Stimulated activated memory B cell treated with anti-CD40 and anti-IgM and Interleukin-4, amounts not matched to agents 10 μg/mL and 1 μg/mL and 100 μg/mL, for 72 hours (primary cell): ENCODE data around the gene NUDT8.
A peak's percentile ranks its signal among the peaks of the same experiment; 100 is the strongest.
"Not testable (repeated sequence)": the region's sequence is repeated elsewhere in the genome, so short reads cannot be mapped to it uniquely, and the experiment has no call there.

Source experiments
- ATAC-seq: fragments of 150-1000 bp; cut with Tn5 transposase; 2 replicates; pipeline ENCODE4 v1.10.0; 2021
- H3K27ac Mint-ChIP-seq: one replicate; pipeline ENCODE4 v1.8.0; 2022; ENCODE audit warnings: mild to moderate bottlenecking, mixed read lengths
- H3K27me3 Mint-ChIP-seq: one replicate; pipeline ENCODE4 v1.8.0; 2022; ENCODE audit warnings: mixed read lengths
- H3K36me3 Mint-ChIP-seq: one replicate; pipeline ENCODE4 v1.8.0; 2022; ENCODE audit warnings: mixed read lengths
- H3K4me1 Mint-ChIP-seq: one replicate; pipeline ENCODE4 v1.8.0; 2022; ENCODE audit warnings: mixed read lengths
- H3K4me3 Mint-ChIP-seq: one replicate; pipeline ENCODE4 v1.8.0; 2022; ENCODE audit warnings: mild to moderate bottlenecking, moderate library complexity, mixed read lengths
- H3K9me3 Mint-ChIP-seq: one replicate; pipeline ENCODE4 v1.8.0; 2022; ENCODE audit warnings: mixed read lengths

Gene NUDT8

GRCh38 chr11:67664213-67664585 lies 34.5 kb upstream of the NUDT8 start:
- ATAC-seq, result no peak

GRCh38 chr11:67663532-67664212 lies 33.9 kb upstream of the NUDT8 start:
- H3K4me3 Mint-ChIP-seq, result no peak overlapping the region

More at GRCh38 chr11:67664213-67664585, 34.5 kb upstream of the NUDT8 start:
- Mint-ChIP-seq H3K36me3 (no peaks in the 10 kb centered on the region), H3K9me3 (no peaks in the 10 kb centered on the region), H3K4me3 (no peak overlapping the region), H3K27me3 (peaks cover 5% of the 10 kb centered on the region), H3K27ac (no peak overlapping the region), H3K4me1 (peaks cover 6% of the 10 kb centered on the region)

GRCh38 chr11:67662835-67663531 lies 33.2 kb upstream of the NUDT8 start:
- ATAC-seq, result no peak
- no peaks in the 10 kb centered on the region for H3K9me3 Mint-ChIP-seq
- H3K4me3 Mint-ChIP-seq, result no peak overlapping the region
- peaks cover 5% of the 10 kb centered on the region for H3K27me3 Mint-ChIP-seq
- no peak overlapping the region for H3K27ac Mint-ChIP-seq
- no peaks in the 10 kb centered on the region for H3K36me3 Mint-ChIP-seq
- peaks cover 14% of the 10 kb centered on the region for H3K4me1 Mint-ChIP-seq

More at GRCh38 chr11:67663532-67664212, 33.9 kb upstream of the NUDT8 start:
- Mint-ChIP-seq H3K4me1 (peaks cover 12% of the 10 kb centered on the region), H3K27me3 (peaks cover 5% of the 10 kb centered on the region), H3K36me3 (no peaks in the 10 kb centered on the region), H3K27ac (no peak overlapping the region), H3K9me3 (no peaks in the 10 kb centered on the region)
- ATAC-seq, result no peak

GRCh38 chr11:67662142-67662834 lies 32.6 kb upstream of the NUDT8 start:
- H3K9me3 Mint-ChIP-seq, result no peaks in the 10 kb centered on the region
- H3K4me3 Mint-ChIP-seq, result no peak overlapping the region
- no peak overlapping the region for H3K27ac Mint-ChIP-seq
- no peak for ATAC-seq
- H3K27me3 Mint-ChIP-seq, result peaks cover 5% of the 10 kb centered on the region
- peaks cover 13% of the 10 kb centered on the region for H3K4me1 Mint-ChIP-seq
- no peaks in the 10 kb centered on the region for H3K36me3 Mint-ChIP-seq

GRCh38 chr11:67660752-67661151 lies 31.0 kb upstream of the NUDT8 start:
- not testable (repeated sequence) for H3K36me3 Mint-ChIP-seq, H3K27ac Mint-ChIP-seq, ATAC-seq, H3K4me3 Mint-ChIP-seq, H3K27me3 Mint-ChIP-seq, H3K9me3 Mint-ChIP-seq, H3K4me1 Mint-ChIP-seq

- H3K27ac Mint-ChIP-seq, H3K36me3 Mint-ChIP-seq, H3K4me3 Mint-ChIP-seq, H3K27me3 Mint-ChIP-seq, H3K9me3 Mint-ChIP-seq, ATAC-seq, H3K4me1 Mint-ChIP-seq: not testable (repeated sequence)
These were observed 30.0 kb upstream of the NUDT8 start for GRCh38 chr11:67659651-67660165.

GRCh38 chr11:67657300-67657699 lies 27.6 kb upstream of the NUDT8 start:
- Mint-ChIP-seq H3K27me3 (no peaks in the 10 kb centered on the region), H3K4me3 (no peak overlapping the region), H3K4me1 (peaks cover 8% of the 10 kb centered on the region), H3K36me3 (no peaks in the 10 kb centered on the region), H3K27ac (no peak overlapping the region), H3K9me3 (peaks cover 3% of the 10 kb centered on the region)
- no peak for ATAC-seq

- Mint-ChIP-seq H3K4me1 (peaks cover 8% of the 10 kb centered on the region), H3K27ac (no peak overlapping the region)
- peak; percentile 51 for ATAC-seq
These were observed 26.7 kb upstream of the NUDT8 start for GRCh38 chr11:67656278-67656922.

GRCh38 chr11:67654225-67654624 lies 24.5 kb upstream of the NUDT8 start:
- H3K9me3 Mint-ChIP-seq, result peaks cover 3% of the 10 kb centered on the region
- H3K27me3 Mint-ChIP-seq, result no peaks in the 10 kb centered on the region
- H3K27ac Mint-ChIP-seq, result no peak overlapping the region
- no peaks in the 10 kb centered on the region for H3K36me3 Mint-ChIP-seq
- ATAC-seq, result no peak
- no peak overlapping the region for H3K4me3 Mint-ChIP-seq
- H3K4me1 Mint-ChIP-seq, result peaks cover 27% of the 10 kb centered on the region

More at GRCh38 chr11:67656278-67656922, 26.7 kb upstream of the NUDT8 start:
- H3K9me3 Mint-ChIP-seq, result peaks cover 3% of the 10 kb centered on the region
- no peaks in the 10 kb centered on the region for H3K36me3 Mint-ChIP-seq
- H3K4me3 Mint-ChIP-seq, result no peak overlapping the region
- no peaks in the 10 kb centered on the region for H3K27me3 Mint-ChIP-seq

GRCh38 chr11:67652965-67653845 lies 23.5 kb upstream of the NUDT8 start:
- Mint-ChIP-seq H3K9me3 (peaks cover 3% of the 10 kb centered on the region), H3K27me3 (no peaks in the 10 kb centered on the region), H3K4me1 (peaks cover 29% of the 10 kb centered on the region), H3K36me3 (no peaks in the 10 kb centered on the region), H3K27ac (no peak overlapping the region), H3K4me3 (no peak overlapping the region)
- no peak for ATAC-seq

GRCh38 chr11:67651976-67652781 lies 22.4 kb upstream of the NUDT8 start:
- Mint-ChIP-seq H3K9me3 (peaks cover 3% of the 10 kb centered on the region), H3K36me3 (no peaks in the 10 kb centered on the region), H3K4me1 (peaks cover 39% of the 10 kb centered on the region), H3K27ac (no peak overlapping the region), H3K4me3 (no peak overlapping the region), H3K27me3 (no peaks in the 10 kb centered on the region)
- ATAC-seq, result no peak

- Mint-ChIP-seq H3K27ac (peak overlapping the region; percentile 88), H3K4me1 (peaks cover 62% of the 10 kb centered on the region), H3K27me3 (no peaks in the 10 kb centered on the region), H3K36me3 (no peaks in the 10 kb centered on the region), H3K9me3 (no peaks in the 10 kb centered on the region), H3K4me3 (peak overlapping the region; percentile 84)
- peak; percentile 1 for ATAC-seq
These were observed 20.1 kb upstream of the NUDT8 start for GRCh38 chr11:67649634-67650510.
